Measurements from ENCODE around the gene CYB5R4.
"Not testable (repeated sequence)": the region's sequence is repeated elsewhere in the genome, so short reads cannot be mapped to it uniquely, and the experiment has no call there.

CYB5R4 gene

GRCh38 chr6:83889621-83890020 lies 30.1 kb downstream of the CYB5R4 start:
- DNase-seq (ENCODE audit: low spot score), result no peak
- no peak overlapping the region for H3K4me3 ChIP-seq
- TF ChIP-seq CTCF (IDR thresholded peaks at IDR 0.05), result no peak
- no peak overlapping the region for H3K27ac ChIP-seq

- no peak for TF ChIP-seq CTCF (IDR thresholded peaks at IDR 0.05)
- DNase-seq (ENCODE audit: low spot score), result no peak
- Histone ChIP-seq H3K4me3 (no peak overlapping the region), H3K27ac (no peak overlapping the region)
Measured at GRCh38 chr6:83890520-83890919, 31.0 kb downstream of the CYB5R4 start.

- Histone ChIP-seq H3K4me3 (no peak overlapping the region), H3K27ac (no peak overlapping the region)
- TF ChIP-seq CTCF (IDR thresholded peaks at IDR 0.05), result no peak
- no peak for DNase-seq (ENCODE audit: low spot score)
Measured at GRCh38 chr6:83891586-83891985, 32.1 kb downstream of the CYB5R4 start.

- no peak overlapping the region for H3K4me3 ChIP-seq
- H3K27ac ChIP-seq, result no peak overlapping the region
- TF ChIP-seq CTCF (IDR thresholded peaks at IDR 0.05), result no peak
- DNase-seq (ENCODE audit: low spot score), result no peak
Measured at GRCh38 chr6:83893024-83893423, 33.5 kb downstream of the CYB5R4 start.

- not testable (repeated sequence) for H3K4me3 ChIP-seq; H3K27ac ChIP-seq; DNase-seq (ENCODE audit: low spot score)
Measured at GRCh38 chr6:83897094-83897493, 37.6 kb downstream of the CYB5R4 start.

- no peak for DNase-seq (ENCODE audit: low spot score)
- no peak overlapping the region for H3K4me3 ChIP-seq
- TF ChIP-seq CTCF (IDR thresholded peaks at IDR 0.05), result no peak
- H3K27ac ChIP-seq, result no peak overlapping the region
Measured at GRCh38 chr6:83901624-83902023, 42.1 kb downstream of the CYB5R4 start.

- no peak overlapping the region for H3K4me3 ChIP-seq
- no peak for DNase-seq (ENCODE audit: low spot score)
- H3K27ac ChIP-seq, result no peak overlapping the region
- TF ChIP-seq CTCF (IDR thresholded peaks at IDR 0.05), result no peak
Measured at GRCh38 chr6:83904395-83904794, 44.9 kb downstream of the CYB5R4 start.

GRCh38 chr6:83905648-83906047 lies 46.2 kb downstream of the CYB5R4 start:
- H3K4me3 ChIP-seq, result no peak overlapping the region
- H3K27ac ChIP-seq, result no peak overlapping the region
- TF ChIP-seq CTCF (IDR thresholded peaks at IDR 0.05), result no peak
- no peak for DNase-seq (ENCODE audit: low spot score)

GRCh38 chr6:83907623-83908390 lies 48.3 kb downstream of the CYB5R4 start:
- not testable (repeated sequence) for DNase-seq (ENCODE audit: low spot score); H3K4me3 ChIP-seq; H3K27ac ChIP-seq

All from coronary artery (tissue), 2 donors.